HEK293 (cell line): ENCODE results near the gene RIPK3.

Experiments used
- ZNF274 ChIP-seq, 2 experiments: fragments of 200-500 bp in 1 of 2; fragments of 450-650 bp in 1 of 2; sonication (Bioruptor generic) in 1 of 2; formaldehyde crosslinking in 1 of 2; IDR thresholded peaks; 2 replicates each; pipeline versions ENCODE4 v1.5.1 to v1.6.1; 2014 to 2016; ENCODE audit warnings: borderline replicate concordance in 1 of 2, inconsistent platforms in 1 of 2, low read length in 1 of 2, missing biosample characterization in 1 of 2, missing genetic modification characterization in 1 of 2
- ZNF341 ChIP-seq: fragments of 450-650 bp; formaldehyde crosslinking; IDR thresholded peaks from 2 replicates; pipeline ENCODE4; 2016; ENCODE audit warnings: low read depth, missing biosample characterization, missing genetic modification characterization
- ZNF560 ChIP-seq: fragments of 450-650 bp; formaldehyde crosslinking; IDR thresholded peaks from 2 replicates; pipeline ENCODE4 v1.5.1; 2017; ENCODE audit warnings: missing biosample characterization, missing genetic modification characterization, borderline replicate concordance
- TF ChIP-seq, protein P1 (sequence below): fragments of 450-650 bp; formaldehyde crosslinking; IDR thresholded peaks from 2 replicates; pipeline ENCODE4 v1.5.1; 2016; ENCODE audit warnings: missing biosample characterization, missing genetic modification characterization

GRCh38 chr14:24351517-24351916 lies 11.7 kb upstream of the RIPK3 start:
- TF ChIP-seq, protein P1, sequence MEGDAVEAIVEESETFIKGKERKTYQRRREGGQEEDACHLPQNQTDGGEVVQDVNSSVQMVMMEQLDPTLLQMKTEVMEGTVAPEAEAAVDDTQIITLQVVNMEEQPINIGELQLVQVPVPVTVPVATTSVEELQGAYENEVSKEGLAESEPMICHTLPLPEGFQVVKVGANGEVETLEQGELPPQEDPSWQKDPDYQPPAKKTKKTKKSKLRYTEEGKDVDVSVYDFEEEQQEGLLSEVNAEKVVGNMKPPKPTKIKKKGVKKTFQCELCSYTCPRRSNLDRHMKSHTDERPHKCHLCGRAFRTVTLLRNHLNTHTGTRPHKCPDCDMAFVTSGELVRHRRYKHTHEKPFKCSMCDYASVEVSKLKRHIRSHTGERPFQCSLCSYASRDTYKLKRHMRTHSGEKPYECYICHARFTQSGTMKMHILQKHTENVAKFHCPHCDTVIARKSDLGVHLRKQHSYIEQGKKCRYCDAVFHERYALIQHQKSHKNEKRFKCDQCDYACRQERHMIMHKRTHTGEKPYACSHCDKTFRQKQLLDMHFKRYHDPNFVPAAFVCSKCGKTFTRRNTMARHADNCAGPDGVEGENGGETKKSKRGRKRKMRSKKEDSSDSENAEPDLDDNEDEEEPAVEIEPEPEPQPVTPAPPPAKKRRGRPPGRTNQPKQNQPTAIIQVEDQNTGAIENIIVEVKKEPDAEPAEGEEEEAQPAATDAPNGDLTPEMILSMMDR (tag by site-specific recombination): no peak
- no peak for TF ChIP-seq ZNF341
- TF ChIP-seq ZNF560: no peak
- TF ChIP-seq ZNF274 (IDR thresholded peaks at IDR 0.05; ENCODE audit: low read length): no peak
- TF ChIP-seq ZNF274 (tag by site-specific recombination; IDR thresholded peaks at IDR 0.05; ENCODE audit: borderline replicate concordance): no peak
